Stomach (tissue), 9 donors: ENCODE results near the gene NRXN2. TPM values are rescaled to one million over a fixed set of nuclear protein-coding genes. Genes with fewer than 3 reads are reported as not detected.

Experiments used
- DNase-seq, 2 donors: peaks; one replicate each; pipeline versions ENCODE4 v3.0.0 to v3.0.0-alpha.2; 2013 to 2019
- H3K27ac ChIP-seq, 5 donors: fragments of 200-600 bp in 4 of 5; sonication (generic) in 4 of 5; one replicate each; pipeline ENCODE4 v1.5.1; 2013 to 2019; ENCODE audit warnings: mild to moderate bottlenecking in 1 of 5, moderate library complexity in 1 of 5
- H3K27me3 ChIP-seq, 3 donors: fragments of 200-600 bp; sonication (generic); one replicate each; pipeline ENCODE4 v1.5.1; 2017 to 2019; ENCODE audit warnings: mixed run types in 1 of 3
- H3K36me3 ChIP-seq, 4 donors: fragments of 200-600 bp; sonication (generic); 1 replicate in 3 of 4; 2 replicates in 1 of 4; pipeline ENCODE4 v1.5.1; 2016 to 2019
- H3K4me1 ChIP-seq, 4 donors: fragments of 200-600 bp; sonication (generic); one replicate each; pipeline ENCODE4 v1.5.1; 2016 to 2019
- H3K4me3 ChIP-seq, 4 donors: fragments of 200-600 bp; sonication (generic) in 3 of 4; one replicate each; pipeline ENCODE4 v1.5.1; 2016 to 2019; ENCODE audit warnings: mild to moderate bottlenecking in 1 of 4
- H3K9me3 ChIP-seq, 4 donors: fragments of 200-600 bp; sonication (generic); one replicate each; pipeline ENCODE4 v1.5.1; 2016 to 2019
- CTCF ChIP-seq, 7 experiments: fragments of 450-650 bp in 4 of 7; fragments of 200-600 bp in 3 of 7; sonication (generic) in 3 of 7; IDR thresholded peaks; one replicate each; pipeline ENCODE4 v1.5.1; 2016 to 2019; ENCODE audit warnings: antibody characterized with exemption in 7 of 7, control low read depth in 2 of 7, mild to moderate bottlenecking in 1 of 7
- EP300 ChIP-seq: sonication (generic); formaldehyde crosslinking; IDR thresholded peaks from one replicate; pipeline ENCODE4 v1.6.1; 2017; ENCODE audit warnings: antibody characterized with exemption
- POLR2A ChIP-seq, 4 donors: fragments of 450-650 bp; IDR thresholded peaks; one replicate each; pipeline ENCODE4 v1.6.1; 2016; ENCODE audit warnings: antibody characterized with exemption in 4 of 4, control low read depth in 2 of 4, mild to moderate bottlenecking in 1 of 4, moderate library complexity in 1 of 4
- POLR2AphosphoS5 ChIP-seq, 3 donors: sonication (generic); formaldehyde crosslinking; IDR thresholded peaks; one replicate each; pipeline ENCODE4 v1.6.1; 2016; ENCODE audit warnings: antibody characterized with exemption in 3 of 3
- WGBS, 5 donors: extraction: QIAGEN DNeasy Blood & Tissue Kit in 3 of 5; methylation state at CpG; one replicate each; pipeline versions ENCODE4 v1.1.5 to v1.1.7; 2013 to 2018; 5-methylcytosine and 5-hydroxymethylcytosine counted together
- intact Hi-C: fragments of 100-400 bp; cut with DNase I; formaldehyde crosslinking; loops from one replicate; pipeline ENCODE4 v1.15.1; 2023; ENCODE audit warnings: low total_unique reads
- polyA plus RNA-seq, 3 donors: library from polyadenylated mRNA; stranded (reverse); fragments of 200-250 nt; gene quantifications; one replicate each; pipeline ENCODE4 v1.2.3, GENCODE V29; 2013
- total RNA-seq, 5 donors: library from RNA; depleted of rRNA; stranded (reverse); fragments of >200 nt; gene quantifications; one replicate each; pipeline versions ENCODE4 v1.1.0 to v1.2.3, GENCODE V29; 2014 to 2016
- donor health status: healthy with polysubstance abuse.
- donor health status: Bipolar disorder and iron deficiency.
- donor health status: healthy.

Gene NRXN2
- total and polyA plus RNA-seq, 8 donors = 0.14 to 16.9 (median 1.2) TPM; not detected in 4

DNA sequence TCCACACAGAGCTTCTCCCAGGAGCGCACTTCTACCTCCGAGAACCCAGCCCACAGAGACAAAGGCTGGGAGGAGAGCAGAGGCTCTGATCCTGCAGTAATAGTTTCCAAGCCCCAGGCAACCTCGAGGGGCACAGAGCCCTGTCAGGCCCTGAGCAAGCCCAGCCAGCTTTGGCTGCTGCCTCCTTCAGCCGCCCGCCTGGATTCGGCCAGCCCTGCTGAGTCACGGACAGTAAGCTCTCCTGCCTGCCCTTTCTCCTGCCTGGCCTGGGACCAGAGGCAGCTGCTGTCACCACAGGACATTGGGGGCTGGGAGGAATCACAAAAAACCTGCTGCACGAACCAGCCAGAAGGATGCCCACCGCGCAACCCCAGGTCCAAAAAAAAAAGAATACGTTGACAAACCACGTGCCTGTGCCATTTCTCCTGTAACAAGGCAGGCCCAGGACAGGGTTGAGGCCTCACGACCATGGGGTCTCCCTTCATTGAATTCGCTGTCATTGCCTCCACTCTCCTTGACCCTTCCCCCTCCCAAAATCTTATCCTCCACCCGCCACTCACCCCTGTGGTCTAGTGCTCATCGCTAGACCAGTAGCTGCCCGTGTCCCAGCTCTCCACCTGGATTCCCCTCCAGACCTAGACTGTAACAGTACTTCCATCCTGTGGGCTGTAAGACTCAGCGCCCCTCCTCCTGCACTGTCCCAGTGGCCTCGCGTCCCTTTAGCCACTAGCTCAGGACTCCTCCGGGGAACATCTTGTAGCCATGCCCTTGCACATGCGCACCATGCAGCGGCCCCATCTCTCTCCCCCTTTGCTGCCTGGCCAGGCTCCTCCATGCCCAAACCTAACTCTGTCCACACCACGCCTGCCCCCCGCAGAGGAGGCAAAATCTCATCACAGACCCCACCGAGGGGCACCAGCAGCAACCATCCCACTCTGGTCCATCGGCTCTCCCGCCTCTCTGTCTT lies 139.4 kb downstream of the NRXN2 start:
- DNase-seq = no peak
- TF ChIP-seq CTCF (IDR thresholded peaks at IDR 0.05) (no peak), EP300 (no peak), POLR2A (IDR thresholded peaks at IDR 0.05) (no peak), POLR2AphosphoS5 (IDR thresholded peaks at IDR 0.05) (no peak)
- 78 to 86% (median 81%) methylated on average over 24 to 28 of the region's 28 CpGs for WGBS, 5 donors

DNA sequence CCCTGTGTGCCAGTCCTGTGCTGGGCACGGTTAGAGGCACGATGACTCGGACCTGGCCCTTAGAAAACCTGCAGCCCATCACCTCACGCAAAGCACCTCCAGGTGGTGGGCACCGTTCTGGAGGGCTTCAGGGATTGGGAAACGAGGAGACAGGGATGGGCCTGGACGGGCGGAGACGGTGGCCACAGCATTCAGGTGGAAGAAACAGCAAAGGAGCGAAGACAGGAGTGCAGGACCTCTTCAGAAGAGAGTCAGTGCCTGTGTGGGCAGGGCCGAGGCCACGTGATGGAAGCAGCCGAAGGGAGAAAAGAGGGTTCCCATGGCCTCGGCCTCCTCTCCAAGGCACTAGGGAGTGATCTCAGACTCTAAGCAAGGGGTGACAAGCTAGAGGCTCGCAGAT lies 140.1 kb downstream of the NRXN2 start:
- no peaks in the 10 kb centered on the region for H3K36me3 ChIP-seq
- H3K4me1 ChIP-seq = no peaks in the 10 kb centered on the region
- H3K27ac ChIP-seq = no peak overlapping the region
- no peak for DNase-seq
- no peak overlapping the region for H3K4me3 ChIP-seq
- peaks cover 0 to 8% (median 5%) of the 10 kb centered on the region in 4 donors for H3K9me3 ChIP-seq
- TF ChIP-seq CTCF (IDR thresholded peaks at IDR 0.05) (no peak), POLR2AphosphoS5 (IDR thresholded peaks at IDR 0.05) (no peak), EP300 (no peak), POLR2A (IDR thresholded peaks at IDR 0.05) (no peak)
- intact Hi-C loops = no loop called here
- 81 to 89% (median 86%) methylated on average over 15 of the region's 15 CpGs for WGBS, 5 donors
- no peaks in the 10 kb centered on the region for H3K27me3 ChIP-seq

More for the DNA sequence above, 139.4 kb downstream of the NRXN2 start:
- no peaks in the 10 kb centered on the region for H3K36me3 ChIP-seq
- H3K9me3 ChIP-seq = peaks cover 0 to 14% (median 10%) of the 10 kb centered on the region in 4 donors
- intact Hi-C loops = no loop called here
- H3K4me3 ChIP-seq = no peak overlapping the region
- H3K27ac ChIP-seq = no peak overlapping the region
- no peaks in the 10 kb centered on the region for H3K27me3 ChIP-seq
- H3K4me1 ChIP-seq = no peaks in the 10 kb centered on the region

DNA sequence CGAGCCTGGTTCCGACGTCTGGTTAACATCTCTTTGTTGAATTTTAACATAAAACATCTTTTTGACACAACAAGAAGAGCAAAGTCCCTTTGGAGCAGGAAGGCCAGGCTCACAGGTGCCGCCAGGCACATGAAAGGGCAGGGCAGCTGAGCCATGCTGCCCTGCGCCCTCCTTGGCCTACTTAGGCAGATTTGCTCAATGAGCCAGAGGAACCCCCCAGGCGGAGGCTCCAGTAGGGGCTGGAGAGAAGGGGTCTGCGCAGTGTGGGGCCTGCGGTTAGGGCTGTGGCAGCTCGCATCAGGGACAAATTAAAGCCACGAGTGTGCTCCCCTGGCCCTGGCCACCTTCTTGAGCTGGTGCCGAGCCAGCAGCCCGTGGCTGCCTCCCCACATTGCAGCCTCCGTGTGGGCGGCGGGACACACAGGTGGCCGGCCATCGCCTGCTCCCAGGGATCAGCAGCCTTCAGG lies 141.9 kb downstream of the NRXN2 start:
- TF ChIP-seq CTCF (IDR thresholded peaks at IDR 0.05) (no peak), EP300 (no peak), POLR2AphosphoS5 (IDR thresholded peaks at IDR 0.05) (no peak), POLR2A (IDR thresholded peaks at IDR 0.05) (no peak)
- Histone ChIP-seq H3K9me3 (no peaks in the 10 kb centered on the region), H3K4me1 (no peaks in the 10 kb centered on the region), H3K36me3 (no peaks in the 10 kb centered on the region), H3K27me3 (no peaks in the 10 kb centered on the region), H3K27ac (no peak overlapping the region), H3K4me3 (no peak overlapping the region)
- no peak for DNase-seq
- intact Hi-C loops = no loop called here
- 80 to 89% (median 84%) methylated on average over 6 to 17 of the region's 17 CpGs for WGBS, 5 donors

- H3K9me3 ChIP-seq = no peaks in the 10 kb centered on the region
- intact Hi-C loops = no loop called here
- no peak overlapping the region for H3K27ac ChIP-seq
- no peak for TF ChIP-seq POLR2AphosphoS5 (IDR thresholded peaks at IDR 0.05)
- TF ChIP-seq EP300 = no peak
- TF ChIP-seq POLR2A (IDR thresholded peaks at IDR 0.05) = no peak
- TF ChIP-seq CTCF (IDR thresholded peaks at IDR 0.05) = no peak
- no peaks in the 10 kb centered on the region for H3K4me1 ChIP-seq
- peak in 1 of 2 donors; percentile 44 for DNase-seq
- no peak overlapping the region for H3K4me3 ChIP-seq
- H3K36me3 ChIP-seq = no peaks in the 10 kb centered on the region
- no peaks in the 10 kb centered on the region for H3K27me3 ChIP-seq
- 48 to 55% (median 51%) methylated on average over 7 of the region's 7 CpGs for WGBS, 5 donors
Measured at GRCh38 chr11:64580412-64580811, 142.6 kb downstream of the NRXN2 start.
